GM12872 (cell line): ENCODE measurements around the gene PYROXD2.

ENCODE experiments used
- TF ChIP-seq, protein P1 (sequence below): IDR thresholded peaks from 3 replicates; pipeline ENCODE4 v1.5.1; 2011; ENCODE audit warnings: low read depth, mild to moderate bottlenecking, low read length, moderate library complexity; ENCODE audit not compliant: insufficient read depth

Gene PYROXD2

DNA sequence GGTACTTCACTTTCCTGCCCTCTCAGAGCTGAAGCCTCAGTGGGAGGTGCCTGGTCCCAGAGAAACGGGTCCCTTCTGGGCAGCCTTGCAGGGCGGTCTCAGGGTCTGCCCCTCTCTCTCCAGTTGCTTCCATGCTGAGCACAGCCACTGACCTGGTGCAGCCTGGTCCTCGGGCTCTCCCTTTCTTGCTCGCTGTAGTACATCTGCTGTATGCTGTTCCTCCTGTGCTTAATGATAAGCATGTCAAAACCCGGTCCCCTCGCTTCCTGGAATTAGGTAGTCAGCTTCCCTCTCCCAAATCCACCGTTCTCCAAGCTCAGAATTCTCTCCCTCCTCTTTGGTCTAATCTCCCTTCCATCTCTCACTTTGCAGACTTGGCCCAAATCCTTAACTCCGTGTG is 42.7 kb upstream of the PYROXD2 start:
- TF ChIP-seq, protein P1, sequence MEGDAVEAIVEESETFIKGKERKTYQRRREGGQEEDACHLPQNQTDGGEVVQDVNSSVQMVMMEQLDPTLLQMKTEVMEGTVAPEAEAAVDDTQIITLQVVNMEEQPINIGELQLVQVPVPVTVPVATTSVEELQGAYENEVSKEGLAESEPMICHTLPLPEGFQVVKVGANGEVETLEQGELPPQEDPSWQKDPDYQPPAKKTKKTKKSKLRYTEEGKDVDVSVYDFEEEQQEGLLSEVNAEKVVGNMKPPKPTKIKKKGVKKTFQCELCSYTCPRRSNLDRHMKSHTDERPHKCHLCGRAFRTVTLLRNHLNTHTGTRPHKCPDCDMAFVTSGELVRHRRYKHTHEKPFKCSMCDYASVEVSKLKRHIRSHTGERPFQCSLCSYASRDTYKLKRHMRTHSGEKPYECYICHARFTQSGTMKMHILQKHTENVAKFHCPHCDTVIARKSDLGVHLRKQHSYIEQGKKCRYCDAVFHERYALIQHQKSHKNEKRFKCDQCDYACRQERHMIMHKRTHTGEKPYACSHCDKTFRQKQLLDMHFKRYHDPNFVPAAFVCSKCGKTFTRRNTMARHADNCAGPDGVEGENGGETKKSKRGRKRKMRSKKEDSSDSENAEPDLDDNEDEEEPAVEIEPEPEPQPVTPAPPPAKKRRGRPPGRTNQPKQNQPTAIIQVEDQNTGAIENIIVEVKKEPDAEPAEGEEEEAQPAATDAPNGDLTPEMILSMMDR: no peak

DNA sequence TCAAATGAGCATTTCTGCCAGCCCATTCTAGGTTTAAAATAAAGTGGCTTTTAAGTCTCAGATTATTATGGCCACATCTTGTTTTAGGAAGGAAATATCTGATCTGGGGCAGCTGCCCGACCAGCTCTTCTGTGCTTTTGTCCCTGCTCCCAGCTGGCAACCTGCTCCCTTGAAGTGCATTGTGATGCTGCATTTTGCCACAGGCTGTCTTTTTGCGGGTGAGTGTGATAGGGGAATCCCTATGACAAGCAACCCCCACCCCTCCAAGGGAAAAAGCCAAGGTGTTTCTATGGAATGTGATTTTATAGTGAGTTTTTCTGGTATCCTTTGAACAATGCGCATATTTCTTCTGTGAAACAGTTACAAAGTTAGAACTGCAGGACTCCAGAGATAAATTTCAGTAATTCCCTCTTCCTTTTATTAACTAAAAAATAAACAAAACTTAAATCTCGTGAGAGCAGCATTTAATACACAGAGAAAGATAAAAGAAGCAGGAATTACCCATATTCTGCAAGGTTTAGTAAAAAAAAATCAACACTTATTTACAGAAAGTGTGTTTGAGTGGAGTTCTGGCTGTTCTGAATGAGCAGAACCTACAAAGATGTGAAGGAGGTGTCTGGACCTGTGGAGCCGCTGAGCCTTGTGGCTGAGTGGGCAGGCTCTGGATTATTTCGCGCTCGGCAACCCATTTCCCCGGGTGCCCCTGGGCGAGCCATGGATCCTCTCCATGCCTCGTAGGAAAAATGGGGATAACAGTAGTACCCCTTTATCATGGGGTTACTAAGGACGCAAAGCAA is 41.9 kb upstream of the PYROXD2 start:
- TF ChIP-seq, protein P1: no peak

DNA sequence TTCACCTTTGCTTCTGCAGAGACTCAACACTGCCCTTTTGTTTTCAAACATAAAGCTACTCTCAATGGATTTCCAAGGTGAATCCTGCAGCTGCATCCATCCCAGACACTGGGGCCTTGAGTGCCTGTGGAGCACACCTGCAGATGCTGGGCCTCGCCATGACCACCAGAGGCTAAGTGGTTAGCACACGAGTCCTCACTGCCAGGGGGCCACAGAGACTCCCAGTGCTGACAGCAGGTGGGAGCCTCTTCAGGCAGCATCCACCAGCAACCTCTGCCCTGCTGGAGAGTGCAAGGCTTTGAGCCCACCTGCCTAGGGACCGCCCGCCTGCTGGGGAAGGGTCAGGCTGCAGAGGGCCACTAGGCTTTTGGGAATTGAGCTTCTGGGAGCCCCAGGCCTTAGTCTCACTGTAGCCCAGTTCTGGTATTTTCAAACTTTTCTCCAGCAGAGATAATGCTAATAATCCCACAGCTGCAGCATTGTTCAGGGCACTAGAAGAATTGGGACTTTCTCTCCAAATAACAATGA is 41.1 kb upstream of the PYROXD2 start:
- TF ChIP-seq, protein P1: no peak

DNA sequence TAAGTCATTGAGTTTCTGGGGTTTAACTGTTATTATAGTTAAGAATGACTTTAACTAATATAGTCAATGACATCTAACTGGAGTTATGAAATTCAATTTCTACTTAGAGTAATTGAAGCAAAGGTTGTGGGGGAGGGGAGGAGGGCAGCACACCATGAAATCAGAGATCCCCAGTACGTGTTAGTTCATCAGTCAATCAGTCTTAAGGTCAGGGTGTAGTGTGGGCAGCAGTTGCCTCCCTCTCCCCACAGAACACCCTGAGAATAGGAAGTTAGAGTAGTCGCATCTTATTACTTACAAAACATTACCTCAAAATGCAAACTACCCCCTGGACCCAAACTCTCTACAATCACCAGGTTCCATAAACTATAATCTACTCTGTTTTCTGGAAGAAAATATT is 38.7 kb upstream of the PYROXD2 start:
- TF ChIP-seq, protein P1: no peak

DNA sequence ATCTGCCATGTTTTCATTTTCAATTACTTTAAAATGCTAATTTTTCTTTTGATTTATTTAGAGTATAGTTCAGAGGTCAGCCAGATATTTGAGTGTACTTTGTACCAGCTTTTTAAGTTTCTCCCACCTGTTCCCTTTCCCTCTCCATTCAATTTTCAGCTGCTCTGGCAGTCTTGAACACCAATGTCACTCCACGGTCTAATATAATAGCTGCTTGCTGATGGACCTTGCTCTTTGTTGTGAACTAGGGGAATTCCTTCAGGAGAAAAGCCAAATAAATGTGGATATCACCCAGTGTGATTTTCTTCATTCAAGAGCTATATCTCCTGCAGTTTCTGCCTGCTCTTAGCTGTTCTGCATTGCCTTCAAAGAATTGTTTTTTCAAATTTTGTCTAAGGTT is 35.6 kb upstream of the PYROXD2 start:
- TF ChIP-seq, protein P1: no peak

DNA sequence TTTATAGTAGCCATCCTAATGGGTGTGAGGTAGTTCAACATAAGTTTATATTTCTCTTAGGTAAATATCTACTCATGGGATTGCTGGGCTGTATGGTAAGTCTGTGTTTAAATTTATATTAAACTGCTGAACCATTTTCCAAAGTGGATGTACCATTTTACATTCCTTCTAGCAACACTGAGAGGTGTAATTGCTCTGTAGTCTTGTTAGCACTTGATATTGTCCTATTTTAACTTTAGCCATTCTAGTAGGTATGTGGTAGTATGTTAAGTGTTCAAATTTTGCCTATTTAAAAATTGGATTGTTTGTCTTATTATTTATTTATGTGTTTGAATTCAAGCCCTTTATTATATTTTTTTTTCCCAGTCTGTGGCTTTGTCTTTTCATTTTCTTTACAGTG is 34.3 kb upstream of the PYROXD2 start:
- TF ChIP-seq, protein P1: no peak

DNA sequence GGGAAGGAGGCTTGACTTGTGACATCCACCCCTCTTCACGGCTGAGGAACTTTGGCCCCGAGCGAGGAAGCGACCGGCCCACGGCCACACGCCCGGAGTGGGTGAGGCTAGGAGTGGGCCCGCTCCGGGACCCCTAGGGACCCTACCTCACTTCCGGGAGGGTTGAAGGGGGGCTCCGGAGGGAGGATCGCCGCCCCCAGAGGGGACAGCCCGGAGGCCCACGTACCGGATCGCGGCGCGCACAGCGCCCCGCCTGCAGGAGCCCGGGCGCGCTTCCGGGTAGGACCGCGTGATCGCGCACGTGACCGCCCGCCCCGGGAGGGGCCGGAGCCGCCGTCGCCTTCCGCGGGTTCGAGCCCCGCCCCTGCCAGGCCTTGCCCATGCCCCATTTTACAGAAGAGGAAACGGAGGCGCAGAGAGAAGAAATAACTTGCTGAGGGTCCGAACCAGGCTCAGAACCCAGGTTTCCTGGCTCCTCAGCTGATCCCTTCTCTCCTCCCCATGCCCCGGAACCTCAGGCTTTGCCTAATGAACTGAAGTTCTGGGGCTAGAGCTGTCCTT is 31.8 kb upstream of the PYROXD2 start, which contains the start of gene HPS1:
Gene HPS1, minus strand, starts transcription at position 275 of the 561 bp plus-strand sequence. CDS start 3,695 bp downstream, outside the sequence.
- TF ChIP-seq, protein P1: no peak
